Neural crest cell (in vitro differentiated cells): ENCODE measurements around the gene TACR1. TPM values are rescaled to one million over a fixed set of nuclear protein-coding genes. Genes with fewer than 3 reads are reported as not detected.

Experiments used
- DNase-seq: peaks from one replicate; pipeline ENCODE4 v3.0.0; 2021; ENCODE audit warnings: low read depth, mixed read lengths, low spot score
- H3K27ac Mint-ChIP-seq: one replicate; pipeline ENCODE4 v1.8.0; 2021; ENCODE audit warnings: mild to moderate bottlenecking, mixed read lengths; ENCODE audit not compliant: unreplicated experiment
- H3K27me3 Mint-ChIP-seq: 2 replicates; pipeline ENCODE4 v1.8.0; 2021; ENCODE audit warnings: low read depth, mild to moderate bottlenecking, mixed read lengths
- H3K36me3 Mint-ChIP-seq: 2 replicates; pipeline ENCODE4 v1.8.0; 2021; ENCODE audit warnings: low read depth, mild to moderate bottlenecking, mixed read lengths
- H3K4me1 Mint-ChIP-seq: 2 replicates; pipeline ENCODE4 v1.8.0; 2021; ENCODE audit warnings: mixed read lengths
- H3K4me3 Mint-ChIP-seq: one replicate; pipeline ENCODE4 v1.8.0; 2021; ENCODE audit warnings: mild to moderate bottlenecking, mixed read lengths
- H3K9me3 Mint-ChIP-seq: 2 replicates; pipeline ENCODE4 v1.8.0; 2021; ENCODE audit warnings: mixed read lengths
- CTCF ChIP-seq: fragments of 200-600 bp; sonication (generic); conservative IDR thresholded peaks from 2 replicates; pipeline ENCODE4 v1.5.0; 2021; ENCODE audit warnings: antibody characterized with exemption, mild to moderate bottlenecking
- total RNA-seq: library from RNA; stranded (reverse); gene quantifications from 2 replicates; pipeline ENCODE4 v1.2.1, GENCODE V29; 2021

TACR1 gene
- total RNA-seq, 1 donor from 2014 or later, result 0.30 TPM

DNA sequence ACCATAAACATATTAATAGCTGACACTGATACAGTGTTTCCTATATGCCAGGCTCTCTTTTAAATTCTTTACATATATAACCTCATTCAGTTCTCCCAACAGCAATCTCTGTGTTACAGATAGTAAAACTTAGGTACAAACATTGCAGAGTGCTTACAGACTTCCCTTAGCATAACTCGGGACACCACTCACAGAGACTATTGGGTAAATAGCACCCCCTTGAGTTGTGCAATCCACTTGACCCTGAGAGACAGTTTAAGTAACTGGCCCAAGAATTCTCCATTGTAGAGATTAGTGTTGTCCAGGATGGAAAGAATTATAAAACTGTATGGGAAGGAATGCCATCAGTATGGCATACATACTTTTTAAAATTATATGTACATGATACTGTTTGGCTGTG lies 130.8 kb downstream of the TACR1 start:
- no peak for DNase-seq
- Mint-ChIP-seq H3K27ac (no peak overlapping the region), H3K4me1 (no peaks in the 10 kb centered on the region), H3K9me3 (no peaks in the 10 kb centered on the region), H3K36me3 (no peaks in the 10 kb centered on the region), H3K27me3 (no peaks in the 10 kb centered on the region), H3K4me3 (no peak overlapping the region)
- no peak for TF ChIP-seq CTCF

DNA sequence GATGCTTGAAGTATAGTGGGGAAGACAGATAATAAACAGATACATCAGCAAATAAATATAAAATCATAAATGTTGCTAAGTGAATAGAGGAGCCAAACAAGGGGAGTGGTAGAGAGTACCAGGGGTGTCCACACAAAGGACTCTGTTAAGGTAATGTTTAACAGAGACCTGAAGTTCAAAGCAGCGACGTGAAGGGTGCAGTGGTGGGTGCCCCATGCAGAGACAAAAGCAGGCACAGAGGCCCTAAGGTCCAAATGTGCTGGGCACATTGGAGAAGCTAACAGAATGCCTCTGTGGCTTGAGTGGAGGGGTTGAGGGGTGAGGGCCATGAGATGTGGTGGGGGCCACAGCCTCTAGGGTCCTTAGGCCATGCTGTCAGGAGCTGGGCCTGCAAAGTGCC lies 131.8 kb downstream of the TACR1 start:
- Mint-ChIP-seq H3K27me3 (no peaks in the 10 kb centered on the region), H3K4me1 (no peaks in the 10 kb centered on the region), H3K9me3 (no peaks in the 10 kb centered on the region), H3K4me3 (no peak overlapping the region), H3K27ac (no peak overlapping the region), H3K36me3 (no peaks in the 10 kb centered on the region)
- TF ChIP-seq CTCF, result no peak
- no peak for DNase-seq

DNA sequence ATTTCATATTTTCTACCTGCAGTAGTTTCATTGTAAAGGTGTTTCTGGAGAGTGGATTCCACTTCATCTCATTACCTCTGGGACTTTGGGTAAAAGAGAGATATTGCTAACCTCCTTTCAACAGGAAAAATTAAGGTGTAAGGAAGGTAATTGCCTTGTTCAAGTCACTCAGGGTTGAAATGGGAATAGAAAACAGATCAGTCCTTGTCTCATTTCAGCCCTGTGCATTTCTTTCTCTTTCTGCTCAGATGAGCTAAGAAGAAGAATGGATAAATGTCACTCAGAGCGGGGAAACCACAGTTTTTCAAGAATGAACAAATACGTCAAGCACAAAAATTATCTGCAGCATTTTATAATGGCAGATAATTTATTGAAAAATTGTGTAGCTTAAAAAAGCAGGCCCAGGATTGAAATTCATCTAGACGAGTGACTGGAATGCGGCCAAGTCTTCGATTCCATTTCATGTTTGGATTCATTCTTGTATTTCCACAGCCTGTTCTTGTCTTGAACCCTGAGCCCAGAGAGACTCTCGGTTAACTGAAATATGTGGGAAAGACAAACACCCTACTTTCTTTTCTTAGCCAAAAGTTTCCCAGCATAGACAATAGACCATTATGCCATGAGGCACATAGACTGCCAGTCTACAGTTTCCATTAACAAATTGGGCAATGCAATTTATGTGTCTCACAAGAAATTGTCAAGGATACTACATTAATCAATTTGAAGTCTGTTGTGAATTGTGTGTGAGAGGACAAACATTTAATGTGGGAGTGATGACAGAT lies 133.0 kb downstream of the TACR1 start:
- H3K9me3 Mint-ChIP-seq, result no peaks in the 10 kb centered on the region
- no peaks in the 10 kb centered on the region for H3K27me3 Mint-ChIP-seq
- no peaks in the 10 kb centered on the region for H3K36me3 Mint-ChIP-seq
- no peak overlapping the region for H3K27ac Mint-ChIP-seq
- H3K4me3 Mint-ChIP-seq, result no peak overlapping the region
- no peaks in the 10 kb centered on the region for H3K4me1 Mint-ChIP-seq
- TF ChIP-seq CTCF, result no peak
- no peak for DNase-seq

DNA sequence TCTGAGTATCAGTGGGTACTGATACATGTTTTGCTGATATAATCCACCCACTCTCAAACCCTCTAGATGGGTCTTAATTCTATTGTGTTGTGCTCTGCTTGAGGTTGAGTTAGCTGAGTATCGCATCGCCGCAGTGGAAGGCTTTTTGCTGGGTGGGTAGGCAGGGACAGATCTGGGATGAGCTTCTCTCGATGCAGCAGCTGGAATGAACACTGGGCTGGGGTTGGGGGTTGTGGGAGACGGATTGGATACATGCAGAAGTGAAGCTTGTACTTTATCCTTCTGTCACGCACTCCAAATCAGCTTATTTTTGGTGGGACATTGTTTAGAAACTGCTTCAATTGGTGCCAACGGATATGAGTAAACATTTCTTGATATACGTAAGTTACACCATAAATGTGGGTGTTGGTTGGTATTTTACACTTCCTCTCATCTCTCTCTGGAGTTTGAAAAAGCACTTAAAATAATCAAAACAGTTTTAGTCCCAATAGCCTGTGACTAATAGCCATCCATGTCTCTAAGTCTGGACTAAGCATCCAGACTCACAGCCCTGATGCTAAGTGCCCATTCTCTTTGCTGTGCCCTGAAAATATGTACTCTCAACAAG lies 133.8 kb downstream of the TACR1 start:
- Mint-ChIP-seq H3K36me3 (no peaks in the 10 kb centered on the region), H3K4me1 (no peaks in the 10 kb centered on the region), H3K9me3 (no peaks in the 10 kb centered on the region), H3K27ac (no peak overlapping the region), H3K27me3 (peaks cover under 1% of the 10 kb centered on the region), H3K4me3 (no peak overlapping the region)
- no peak for TF ChIP-seq CTCF
- no peak for DNase-seq

GRCh38 chr2:75064691-75065396 lies 134.5 kb downstream of the TACR1 start:
- Mint-ChIP-seq H3K4me3 (no peak overlapping the region), H3K9me3 (no peaks in the 10 kb centered on the region), H3K27ac (no peak overlapping the region), H3K36me3 (no peaks in the 10 kb centered on the region), H3K27me3 (peaks cover 3% of the 10 kb centered on the region), H3K4me1 (no peaks in the 10 kb centered on the region)
- peak; percentile 87 for TF ChIP-seq CTCF
- DNase-seq, result peak; percentile 67
